HG03378 (cell line): ENCODE results near the gene ATG10.
"Not testable (repeated sequence)": the region's sequence is repeated elsewhere in the genome, so short reads cannot be mapped to it uniquely, and the experiment has no call there.

Source experiments
- ATAC-seq: cut with Tn5 transposase; IDR thresholded peaks from one replicate; pipeline ENCODE4 v1.9.1; 2021; ENCODE audit warnings: mild to moderate bottlenecking, moderate library complexity; ENCODE audit not compliant: unreplicated experiment

The ATG10 gene

DNA sequence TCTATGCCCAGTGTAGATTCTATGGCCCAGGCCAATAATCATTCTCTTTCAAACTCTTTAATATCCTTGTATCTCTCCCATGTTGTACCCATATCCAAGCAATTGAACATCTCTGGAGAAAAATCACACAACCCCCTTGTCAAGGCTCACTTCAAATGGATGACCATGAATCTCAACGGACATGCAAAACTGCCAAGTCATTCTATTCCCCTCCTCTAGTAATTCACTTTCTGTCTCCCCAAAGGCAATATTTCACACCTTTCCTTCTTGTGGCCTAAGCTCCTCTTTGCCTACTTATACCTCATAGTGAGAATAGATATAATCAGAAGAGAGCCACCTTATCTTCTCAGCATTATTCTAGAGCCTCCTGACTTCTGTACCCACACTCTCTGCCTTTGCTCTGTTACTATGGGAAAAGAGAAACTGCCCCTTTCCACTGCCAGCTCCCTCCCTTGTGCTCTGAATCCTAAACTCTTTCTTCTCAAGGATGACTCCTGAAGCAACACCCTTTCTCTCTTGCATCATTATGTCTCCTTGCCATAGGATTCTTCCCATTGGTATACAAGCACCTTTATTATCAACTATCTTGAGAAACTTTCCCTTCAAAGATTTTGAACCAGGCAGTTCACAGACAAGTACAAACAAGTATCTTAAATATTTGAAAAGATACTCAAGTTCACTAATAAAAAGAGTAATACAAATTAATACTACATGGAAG lies 240.2 kb downstream of the ATG10 start:
- ATAC-seq: no peak

DNA sequence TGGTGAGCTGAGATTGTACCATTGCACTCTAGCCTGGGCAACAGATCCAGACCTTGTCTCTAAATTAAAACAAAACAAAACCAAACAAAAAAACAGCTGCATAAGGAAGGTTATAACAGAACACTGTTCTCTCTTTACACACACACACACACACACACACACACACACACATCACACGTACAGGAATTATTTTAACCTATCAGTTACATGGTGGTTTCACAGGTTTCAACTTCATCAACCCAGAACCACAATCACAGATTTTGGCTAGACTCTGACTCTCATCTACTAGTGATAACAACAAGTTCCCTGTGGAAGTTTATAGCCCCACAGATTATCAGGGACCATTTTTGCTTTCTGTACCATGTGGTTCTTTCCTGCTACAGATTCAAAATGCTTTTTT lies 246.1 kb downstream of the ATG10 start:
- no peak for ATAC-seq

DNA sequence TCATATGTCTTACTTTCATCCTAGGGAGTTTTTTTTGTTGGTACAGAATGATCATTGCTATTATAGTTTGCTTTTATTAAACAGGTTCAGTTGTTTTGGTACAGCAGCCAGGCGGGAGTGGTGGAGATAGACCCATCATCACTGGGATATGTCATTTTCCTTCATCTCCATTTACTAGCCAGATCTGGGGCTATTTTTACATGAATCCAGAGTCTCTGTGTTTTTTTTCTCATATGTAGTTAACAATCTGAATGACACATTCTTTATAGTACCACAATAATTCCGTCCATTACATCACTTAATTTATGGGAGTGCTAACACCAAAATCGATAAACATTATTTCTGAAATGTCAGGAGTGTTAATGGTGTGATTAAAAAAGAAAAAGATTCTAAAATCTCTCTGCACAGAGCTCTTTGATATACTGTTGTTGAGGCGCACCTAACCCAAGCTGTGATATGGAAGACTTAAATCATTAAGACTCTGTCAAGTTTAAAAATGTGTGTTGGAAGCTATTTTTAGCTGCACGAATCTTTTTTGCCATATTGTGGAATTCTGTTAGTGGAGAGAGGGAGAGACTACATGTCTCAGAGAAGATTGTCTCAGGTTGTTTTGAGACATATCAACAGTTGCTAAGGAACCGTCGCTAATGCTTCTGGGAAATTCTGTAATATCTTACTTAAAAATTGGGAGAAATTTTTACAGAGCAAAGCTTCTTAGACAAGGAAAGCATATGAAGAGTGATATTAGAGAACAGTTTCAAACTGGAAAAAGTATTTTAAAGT lies 246.7 kb downstream of the ATG10 start:
- ATAC-seq: no peak

DNA sequence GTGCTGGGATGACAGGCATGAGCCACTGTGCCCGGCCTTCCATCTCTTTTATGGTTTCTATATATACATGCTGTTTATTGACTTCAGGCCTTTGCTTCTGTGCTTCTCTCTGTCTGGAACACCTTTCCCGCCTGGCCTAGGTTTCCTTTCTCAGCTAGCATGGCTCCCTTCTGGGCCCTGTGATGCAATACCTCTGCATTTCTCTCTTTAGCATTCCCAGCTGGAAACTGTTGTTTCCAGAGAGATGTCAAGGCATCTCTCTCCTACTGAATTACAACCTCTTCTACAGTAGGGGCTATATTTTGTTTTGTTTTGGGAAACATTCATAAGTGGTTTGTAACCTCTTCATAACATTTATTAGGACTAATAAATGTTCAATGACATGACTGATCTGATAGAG lies 249.2 kb downstream of the ATG10 start:
- no peak for ATAC-seq

DNA sequence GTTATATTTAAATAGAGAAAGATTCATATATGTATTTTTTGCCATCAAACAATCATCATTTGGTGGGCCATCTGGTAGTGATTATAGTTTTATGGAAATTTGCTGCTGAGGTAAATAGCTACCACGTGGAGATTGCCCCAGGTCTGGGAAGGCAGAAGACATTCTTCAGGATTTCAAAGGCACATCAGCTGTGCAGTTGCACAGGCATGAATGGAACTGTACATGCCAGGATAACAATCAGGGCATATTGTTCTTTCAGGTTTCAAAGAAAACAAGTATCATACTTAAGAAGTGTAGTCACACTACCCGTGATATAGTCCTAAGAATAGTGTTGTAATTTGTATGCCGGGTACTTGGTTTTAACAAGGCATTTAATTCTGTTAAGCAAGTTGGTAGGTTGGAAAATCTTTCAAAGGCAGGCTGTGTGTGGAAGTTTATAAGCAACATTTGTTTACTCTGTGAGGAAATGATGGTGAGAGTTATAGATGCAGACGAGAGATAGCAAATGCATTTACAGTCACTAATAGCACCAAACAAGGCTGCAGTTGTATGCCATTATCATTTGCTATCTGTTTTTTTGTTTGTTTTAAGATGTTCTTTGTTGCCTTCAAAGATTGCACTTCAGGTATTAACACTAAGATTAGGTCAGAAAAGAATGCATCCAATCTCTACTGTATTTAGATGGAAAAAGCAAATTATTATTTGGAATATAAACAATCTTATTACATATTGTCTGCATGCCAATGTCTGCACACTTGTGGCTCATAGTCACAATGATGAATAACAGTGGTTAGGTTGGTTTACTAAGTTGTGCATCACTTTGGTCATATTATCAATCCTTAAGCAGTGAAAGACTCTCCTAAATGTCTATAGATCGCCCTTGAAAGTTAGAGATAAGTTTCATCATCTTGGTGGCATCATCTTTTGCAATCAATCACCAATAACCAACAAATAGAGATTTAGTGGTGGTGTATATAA lies 251.1 kb downstream of the ATG10 start:
- no peak for ATAC-seq

DNA sequence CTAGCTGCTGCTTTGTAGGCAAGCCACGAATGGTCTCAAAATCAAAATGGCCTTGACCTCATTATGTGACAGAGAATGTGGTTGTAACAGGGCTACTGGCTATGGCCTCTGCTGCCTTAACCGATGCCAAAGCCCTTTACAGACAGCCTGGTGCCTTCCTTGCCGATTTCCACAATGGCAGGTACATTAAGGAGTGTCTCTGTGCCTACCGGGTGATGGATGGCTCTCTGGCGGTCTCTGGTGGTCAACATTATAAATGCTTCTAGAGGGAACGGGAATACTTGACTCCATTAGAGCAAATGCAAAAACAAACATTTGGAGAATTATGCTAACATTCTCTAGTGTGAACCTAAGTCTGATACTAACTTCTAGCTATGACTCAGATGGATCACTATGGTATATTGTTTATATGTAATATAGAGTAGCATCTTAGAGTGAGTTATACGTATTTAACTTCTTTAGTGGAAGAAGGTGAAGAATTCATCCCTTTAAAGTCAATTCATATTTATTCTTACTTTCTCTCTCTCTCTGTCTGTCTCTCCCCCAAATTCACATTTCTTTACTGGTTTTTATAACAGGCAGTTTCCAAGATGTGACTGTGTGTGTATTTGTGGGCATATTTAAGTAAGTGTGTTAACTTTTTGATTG lies 253.8 kb downstream of the ATG10 start:
- ATAC-seq: peak; percentile 92

DNA sequence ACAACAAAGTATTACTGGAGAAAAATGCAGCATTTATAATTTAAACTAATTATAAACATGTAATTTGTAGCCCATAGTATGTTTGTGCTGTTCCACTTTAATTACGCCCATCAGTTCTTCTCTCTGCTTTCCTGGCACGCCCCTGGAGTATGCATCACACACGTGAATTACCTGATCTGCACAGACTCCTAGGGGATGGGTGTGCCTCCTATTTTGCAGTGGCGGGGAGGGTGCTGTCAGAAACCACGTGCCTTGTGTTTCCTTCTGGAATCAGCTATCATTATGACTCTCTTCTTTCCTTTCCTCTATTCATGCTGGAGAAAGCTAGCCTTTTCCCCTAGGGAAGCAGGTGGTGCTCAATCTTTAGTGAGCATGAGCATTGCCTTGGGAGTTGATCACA lies 263.1 kb downstream of the ATG10 start:
- ATAC-seq: no peak

DNA sequence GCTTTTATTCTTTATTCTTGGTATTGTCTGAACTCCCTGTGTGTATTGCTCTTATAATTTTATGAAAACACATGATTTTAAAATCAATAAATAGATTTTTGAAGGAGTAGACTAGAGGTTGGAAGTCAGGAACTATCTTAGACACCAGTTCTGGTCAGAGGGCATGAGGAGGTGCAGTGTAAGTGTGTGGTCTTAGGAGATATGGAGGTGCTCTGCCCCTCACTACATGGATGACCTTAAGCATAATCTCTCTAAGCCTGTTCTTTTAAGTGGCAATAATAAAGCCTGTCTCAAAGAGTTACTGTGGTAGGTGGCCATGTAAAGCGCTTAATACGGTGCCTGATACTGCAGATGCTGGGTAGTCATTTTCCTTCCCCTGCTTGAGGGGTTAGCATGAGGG lies 272.3 kb downstream of the ATG10 start:
- ATAC-seq: no peak

DNA sequence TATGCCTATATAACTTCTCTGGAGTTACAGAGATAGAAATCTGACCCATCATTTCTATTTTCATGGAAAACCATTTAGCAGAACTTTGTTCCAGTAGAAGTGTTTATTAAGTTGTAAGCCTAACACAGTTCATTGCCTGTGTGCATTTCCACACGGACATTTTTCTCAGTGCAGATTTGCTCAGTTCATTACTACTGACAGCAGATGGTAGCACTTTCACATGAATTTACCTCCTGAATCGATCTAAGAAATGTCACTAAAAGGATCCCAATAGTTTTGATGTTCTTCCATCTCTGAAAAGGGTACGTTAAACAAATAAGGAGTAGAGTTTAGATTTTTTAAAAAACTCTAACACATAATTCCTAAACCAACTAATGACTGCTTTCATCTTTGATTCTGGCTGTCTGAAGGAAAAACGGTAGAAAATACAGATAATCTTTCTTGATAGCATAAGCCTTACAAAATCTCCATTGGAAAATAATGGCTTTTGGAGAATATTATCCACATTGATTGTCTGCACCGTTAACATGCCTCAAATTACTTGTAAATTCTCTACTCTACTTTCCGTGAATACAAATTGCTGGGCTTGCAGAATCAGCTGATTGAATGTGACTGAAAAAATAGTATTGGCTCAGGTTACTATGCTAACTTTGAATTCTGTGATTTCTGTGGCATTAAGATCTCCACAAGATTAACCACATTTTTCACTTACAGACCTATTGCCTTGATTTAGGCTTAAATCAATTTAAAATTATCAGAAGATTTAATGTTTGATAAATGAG lies 273.2 kb downstream of the ATG10 start:
- no peak for ATAC-seq

DNA sequence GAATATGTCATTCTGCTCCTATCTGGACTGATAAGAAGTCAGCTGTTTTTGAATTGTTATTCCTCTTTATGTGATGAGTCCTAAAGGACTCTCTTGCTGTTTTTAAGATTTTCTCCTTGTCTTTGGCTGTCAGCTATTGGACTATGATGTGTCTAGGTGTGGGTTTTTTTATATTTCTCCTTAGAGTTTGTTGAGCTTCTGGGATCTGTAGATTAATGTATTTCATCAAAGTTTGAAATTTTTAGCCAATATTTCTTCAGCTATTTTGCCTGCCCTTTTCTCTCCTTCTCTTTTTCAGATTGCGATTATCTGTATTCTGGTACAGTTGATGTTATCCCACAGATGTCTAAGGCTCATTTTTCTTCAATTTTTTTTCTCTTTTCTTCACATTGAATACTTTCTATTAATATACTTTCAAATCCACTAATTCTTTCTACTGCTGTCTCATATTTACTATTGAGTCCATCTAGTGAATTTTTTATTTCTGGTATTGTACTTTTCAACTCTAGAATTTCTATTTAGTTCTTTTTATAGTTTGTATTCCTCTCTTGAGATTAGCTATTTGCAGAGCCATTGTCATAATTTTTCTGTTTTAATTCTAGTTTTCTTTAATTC lies 275.2 kb downstream of the ATG10 start:
- ATAC-seq: no peak

DNA sequence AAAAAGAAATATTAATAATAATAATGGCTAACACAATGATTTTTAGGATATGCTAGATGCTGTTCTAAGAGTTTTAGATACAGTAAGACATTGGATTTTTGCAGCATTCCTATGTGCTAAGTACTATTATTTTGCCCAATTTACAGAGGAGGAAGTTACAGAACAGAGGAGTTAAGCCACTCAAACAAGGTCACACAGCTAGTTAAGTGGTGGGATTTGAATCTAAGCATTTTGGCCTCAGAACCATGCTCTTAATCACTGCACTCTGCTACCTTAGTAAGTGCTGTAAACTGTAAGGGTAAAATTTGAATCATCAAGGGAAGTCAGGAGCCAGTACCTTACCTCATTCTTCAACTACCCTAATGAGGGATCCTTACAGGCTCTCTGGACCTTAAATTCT lies 280.9 kb downstream of the ATG10 start:
- ATAC-seq: no peak

DNA sequence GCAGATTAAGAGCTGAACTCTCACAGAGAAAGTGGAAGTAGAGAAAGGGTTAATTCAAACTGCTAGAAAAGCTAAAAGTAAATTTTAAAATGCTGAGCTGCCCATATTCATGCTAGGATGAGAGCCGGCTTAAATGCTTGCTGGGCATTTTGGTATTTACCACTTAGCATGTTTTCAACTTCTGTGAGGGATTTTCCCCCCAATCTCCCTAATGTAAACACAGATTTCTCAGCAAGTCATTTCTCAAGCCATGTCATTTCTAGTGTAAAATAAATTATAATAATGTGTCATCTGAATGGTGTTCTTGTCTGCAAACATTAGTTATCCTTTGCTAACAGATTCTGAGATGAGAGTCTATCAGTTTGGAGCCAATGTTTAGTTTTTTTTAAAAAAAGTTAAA lies 284.0 kb downstream of the ATG10 start:
- no peak for ATAC-seq

DNA sequence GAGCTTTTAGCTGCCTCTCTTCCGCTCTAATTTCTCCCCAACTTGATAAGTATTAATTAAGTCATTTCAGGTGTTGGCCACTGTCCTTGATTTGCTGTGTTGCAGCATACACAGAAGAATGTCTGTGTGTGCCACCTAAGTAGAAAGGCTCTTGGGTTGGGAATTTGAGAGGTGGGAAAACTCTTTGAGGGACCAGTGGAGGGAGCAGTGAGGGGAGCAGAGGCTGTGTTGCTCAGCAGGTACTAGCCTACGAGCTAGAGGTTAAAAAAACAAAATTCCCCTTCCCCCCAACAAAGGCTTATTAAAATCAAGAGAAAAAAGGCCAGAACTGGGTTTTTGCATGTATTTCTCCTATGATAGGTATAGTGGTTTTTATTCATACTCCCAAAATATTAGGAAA lies 285.4 kb downstream of the ATG10 start:
- ATAC-seq: no peak

DNA sequence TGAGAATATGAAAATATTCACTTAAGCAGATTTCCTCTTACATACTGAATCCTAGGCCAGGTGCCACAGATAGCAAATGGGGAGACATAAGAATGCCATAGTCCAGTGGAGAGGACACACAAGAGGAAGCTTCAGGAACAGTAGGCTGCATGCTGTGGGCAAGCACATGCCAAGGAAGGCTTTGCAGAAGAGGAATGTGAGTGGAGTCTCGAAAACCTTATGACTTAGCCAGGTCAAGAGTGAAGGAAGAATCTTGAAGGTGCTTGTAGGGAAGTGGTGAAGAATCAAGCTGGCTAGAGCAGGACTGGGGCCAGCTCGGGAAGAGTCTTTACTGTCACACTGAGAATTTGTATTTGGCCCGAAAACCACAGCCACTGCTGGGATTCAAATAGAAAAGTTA lies 285.9 kb downstream of the ATG10 start:
- no peak for ATAC-seq

DNA sequence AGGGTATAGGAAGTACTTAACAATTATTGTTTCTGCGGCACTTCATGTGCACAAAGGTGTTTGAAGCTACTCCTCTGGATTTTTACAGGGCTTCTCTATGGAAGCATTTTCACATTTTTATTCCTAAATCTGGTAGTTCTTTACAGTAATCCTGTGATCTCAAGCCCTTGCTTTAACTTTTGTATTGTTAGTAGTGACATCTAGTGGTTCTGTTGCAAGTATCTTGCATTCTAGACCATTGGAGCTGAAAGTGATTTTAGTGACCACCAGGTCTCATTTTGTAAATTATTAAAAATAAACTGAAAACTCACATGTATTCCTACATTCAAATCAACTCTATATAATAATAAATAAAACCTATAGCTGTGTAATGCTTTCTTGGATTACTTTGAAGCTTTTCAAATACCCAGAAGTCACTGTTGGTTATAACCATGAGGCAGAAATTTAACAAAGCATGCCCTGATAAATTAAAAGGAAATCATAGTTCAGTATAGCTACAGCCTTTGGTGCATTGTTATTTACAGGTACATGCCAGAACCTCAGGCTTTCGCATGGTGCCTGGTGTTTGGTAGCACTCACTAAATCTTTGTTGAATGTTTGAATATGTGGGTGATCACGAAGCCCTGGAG lies 287.5 kb downstream of the ATG10 start:
- no peak for ATAC-seq

DNA sequence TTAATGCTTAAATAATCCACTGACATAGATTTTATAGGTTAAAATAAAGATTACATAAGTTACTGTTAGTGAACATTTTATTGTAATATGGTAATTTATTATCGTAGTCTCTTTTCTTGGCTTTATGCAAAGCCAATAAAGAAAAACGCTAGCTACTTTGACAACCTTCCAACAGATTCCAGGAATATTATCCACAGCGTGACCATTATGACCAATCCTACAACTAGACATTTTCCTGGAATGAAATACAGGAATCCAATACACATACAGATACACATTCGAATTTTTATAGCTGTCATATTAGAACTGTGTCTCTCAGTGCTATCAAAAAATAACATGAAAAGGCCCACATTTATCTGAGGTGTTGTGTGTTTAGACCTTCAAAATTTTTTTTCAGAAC lies 293.2 kb downstream of the ATG10 start:
- no peak for ATAC-seq

DNA sequence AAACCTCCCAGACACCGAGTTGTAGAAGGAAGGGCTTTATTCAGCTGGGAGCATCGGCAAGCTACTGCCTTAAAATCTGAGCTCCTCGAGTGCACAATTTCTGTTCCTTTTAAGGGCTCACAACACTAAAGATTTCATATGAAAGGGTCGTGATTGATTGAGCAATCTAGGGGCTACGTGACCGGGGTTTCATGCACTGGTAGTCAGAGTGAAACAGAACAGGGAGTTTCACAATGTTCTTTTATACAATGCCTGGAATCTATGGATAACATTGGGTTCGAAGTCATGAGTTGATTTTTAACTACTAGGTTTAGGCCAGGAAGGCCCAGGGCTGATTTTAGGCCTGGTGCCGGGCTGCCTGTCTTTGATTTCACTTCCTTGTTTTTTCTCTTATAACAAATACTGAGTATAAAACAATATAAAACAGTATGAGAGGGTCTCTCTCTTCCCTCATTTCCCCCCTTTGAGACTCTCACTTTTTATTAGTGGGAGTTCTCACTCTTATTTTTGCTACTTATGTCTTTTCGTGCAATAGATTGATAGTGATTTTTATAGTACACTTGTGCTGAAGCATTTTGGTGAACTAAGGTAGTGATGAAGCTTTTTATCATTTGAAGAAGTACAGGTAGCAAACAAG lies 295.6 kb downstream of the ATG10 start:
- not testable (repeated sequence) for ATAC-seq

DNA sequence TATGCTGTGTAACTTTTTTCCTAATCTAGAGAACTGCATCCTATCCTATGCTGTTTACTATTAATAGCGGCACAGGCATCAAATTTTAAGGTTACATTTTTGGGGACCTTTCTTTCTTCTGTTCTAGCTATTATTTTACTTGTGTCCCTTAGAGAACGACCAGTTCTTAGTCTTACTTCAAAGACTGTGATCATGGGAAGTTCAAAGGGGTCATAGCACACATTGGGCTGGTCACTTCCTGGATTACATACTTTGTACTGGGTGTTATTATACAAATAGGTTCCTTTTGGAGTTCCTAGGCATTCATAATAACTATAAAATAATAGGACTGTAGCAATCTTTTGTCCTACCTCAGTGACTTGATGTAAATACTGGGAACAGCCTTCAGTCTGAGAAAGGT lies 297.5 kb downstream of the ATG10 start:
- not testable (repeated sequence) for ATAC-seq
